ENCODE results near the gene ABHD3.
"Not testable (repeated sequence)": the region's sequence is repeated elsewhere in the genome, so short reads cannot be mapped to it uniquely, and the experiment has no call there.

ABHD3 gene

DNA sequence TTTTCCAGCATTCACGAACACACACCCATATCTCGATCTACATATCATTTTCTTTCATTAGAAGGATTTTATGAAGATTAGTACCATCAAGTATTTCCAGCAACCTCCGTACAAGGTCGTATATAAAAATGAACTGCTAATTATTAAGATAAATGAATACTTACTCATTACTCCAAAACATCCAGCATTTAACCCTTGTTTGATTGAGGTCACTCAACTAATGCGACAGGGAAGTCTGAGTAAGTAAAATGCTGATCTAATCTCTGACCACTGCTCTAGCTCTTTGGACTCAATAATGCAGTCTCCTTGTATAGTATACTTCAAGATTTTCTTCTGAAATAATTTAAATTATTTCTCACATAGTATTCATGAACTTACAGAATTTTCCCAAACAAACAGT, 2.0 kb downstream of the ABHD3 start:
- DNase-seq: no peak

DNA sequence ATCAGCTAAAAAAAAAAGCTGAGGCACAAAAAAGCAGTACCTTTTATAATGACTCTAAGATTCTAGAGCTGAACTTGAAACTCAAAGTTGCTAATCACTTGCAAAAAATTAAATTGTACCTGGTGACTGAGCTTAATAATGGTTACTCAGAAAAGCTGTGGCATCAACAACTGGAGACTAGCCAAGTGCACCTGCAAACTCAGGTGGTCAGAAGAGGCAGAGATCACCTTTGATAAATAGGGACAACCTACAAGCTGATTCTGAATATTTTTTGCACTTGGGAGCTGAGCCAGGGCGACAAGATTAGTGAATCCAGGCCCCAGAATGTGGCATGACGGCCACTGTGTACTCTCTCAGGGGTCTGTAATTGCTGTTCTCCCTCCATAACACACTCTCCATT, 3.0 kb downstream of the ABHD3 start:
- DNase-seq: peak; percentile 21

DNA sequence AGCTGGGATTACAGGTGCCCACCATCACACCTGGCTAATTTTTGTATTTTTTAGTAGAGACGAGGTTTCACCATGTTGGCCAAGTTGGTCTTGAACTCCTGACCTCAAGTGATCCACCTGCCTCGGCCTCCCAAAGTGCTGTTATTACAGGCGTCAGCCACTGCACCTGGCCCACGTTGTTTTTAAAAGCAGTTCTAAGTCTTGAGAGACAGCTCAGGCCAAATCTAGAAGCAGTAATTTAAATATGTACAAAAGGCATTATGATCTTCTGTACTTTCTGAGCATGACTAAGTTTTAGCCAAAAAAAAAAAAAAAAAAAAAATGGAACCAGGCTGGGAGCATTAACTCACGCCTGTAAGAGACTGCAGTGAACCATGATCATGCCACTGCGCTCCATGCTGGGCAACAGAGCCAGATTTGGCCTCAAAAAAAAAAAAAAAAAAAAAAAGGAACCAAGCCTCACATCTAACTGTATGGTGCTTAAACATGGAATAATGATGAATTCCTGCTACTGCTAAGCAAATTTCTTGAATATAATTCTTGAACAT, 4.0 kb downstream of the ABHD3 start:
- no peak for DNase-seq

DNA sequence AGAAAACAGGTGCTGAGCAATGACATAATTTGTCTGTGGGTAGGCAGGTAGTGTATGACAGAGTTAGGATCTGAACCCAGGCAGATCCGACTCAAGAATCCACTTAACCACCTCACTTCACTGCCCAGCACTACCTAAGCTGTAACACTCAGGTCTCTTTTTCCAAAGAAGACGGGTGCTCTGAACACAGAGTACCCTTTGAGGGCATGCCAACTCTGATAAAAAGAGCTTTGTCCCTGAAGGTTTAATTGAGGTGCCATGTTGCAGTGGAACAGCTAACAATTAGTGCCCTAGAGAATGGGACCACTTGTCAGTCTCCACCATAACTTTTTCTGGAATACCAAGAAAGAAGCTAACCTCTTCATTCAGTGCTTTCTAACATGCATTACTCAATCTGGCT, 11.3 kb downstream of the ABHD3 start:
- no peak for DNase-seq

DNA sequence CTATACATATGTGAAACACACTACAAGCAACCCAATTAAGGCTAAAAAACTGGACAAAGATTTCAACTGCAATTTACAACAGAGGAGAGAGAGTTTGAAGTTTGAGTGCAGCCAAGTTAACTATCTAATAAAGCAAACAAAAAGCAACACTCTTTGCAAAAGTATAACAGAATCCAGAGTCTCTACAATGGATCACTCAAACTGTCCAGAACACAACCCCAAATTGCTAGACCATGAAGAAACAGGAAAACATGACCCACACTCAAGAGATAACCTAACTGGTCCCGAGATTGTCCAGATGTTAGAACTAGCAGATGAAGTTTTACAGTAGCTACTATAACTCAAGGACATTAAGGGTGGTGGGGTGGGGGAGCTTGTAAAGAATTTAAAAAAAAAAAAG, 14.8 kb downstream of the ABHD3 start:
- no peak for DNase-seq

GRCh38 chr18:21686282-21687105, 18.1 kb downstream of the ABHD3 start:
- DNase-seq: peak; percentile 15

- DNase-seq: peak; percentile 60
These were observed 19.0 kb downstream of the ABHD3 start for GRCh38 chr18:21685556-21685981.

- DNase-seq: no peak
These were observed 19.8 kb downstream of the ABHD3 start for GRCh38 chr18:21684731-21685130.

GRCh38 chr18:21682371-21683051, 22.1 kb downstream of the ABHD3 start:
- DNase-seq: no peak

DNA sequence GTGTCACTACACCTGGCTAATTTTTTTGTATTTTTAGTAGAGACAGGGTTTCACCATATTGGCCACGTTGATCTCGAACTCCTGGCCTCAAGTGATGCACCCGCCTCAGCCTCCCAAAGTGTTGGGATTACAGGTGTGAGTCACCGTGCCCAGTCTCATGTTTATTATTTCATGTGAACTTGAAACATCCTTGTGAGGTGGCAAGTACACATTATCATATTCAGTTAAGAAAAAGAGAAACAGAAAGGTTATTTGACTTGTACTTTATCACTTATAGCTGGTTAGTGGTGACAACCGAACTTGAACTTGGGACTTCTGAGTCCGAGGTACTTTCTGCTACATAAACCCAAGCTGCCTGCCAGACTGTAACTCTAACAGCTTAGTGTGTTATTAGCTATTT, 24.4 kb downstream of the ABHD3 start:
- DNase-seq: no peak

- DNase-seq: no peak
These were observed 25.7 kb downstream of the ABHD3 start for GRCh38 chr18:21678859-21679258.

GRCh38 chr18:21675354-21675753, 29.2 kb downstream of the ABHD3 start:
- not testable (repeated sequence) for DNase-seq

GRCh38 chr18:21672521-21673267, 31.9 kb downstream of the ABHD3 start:
- DNase-seq: no peak

DNA sequence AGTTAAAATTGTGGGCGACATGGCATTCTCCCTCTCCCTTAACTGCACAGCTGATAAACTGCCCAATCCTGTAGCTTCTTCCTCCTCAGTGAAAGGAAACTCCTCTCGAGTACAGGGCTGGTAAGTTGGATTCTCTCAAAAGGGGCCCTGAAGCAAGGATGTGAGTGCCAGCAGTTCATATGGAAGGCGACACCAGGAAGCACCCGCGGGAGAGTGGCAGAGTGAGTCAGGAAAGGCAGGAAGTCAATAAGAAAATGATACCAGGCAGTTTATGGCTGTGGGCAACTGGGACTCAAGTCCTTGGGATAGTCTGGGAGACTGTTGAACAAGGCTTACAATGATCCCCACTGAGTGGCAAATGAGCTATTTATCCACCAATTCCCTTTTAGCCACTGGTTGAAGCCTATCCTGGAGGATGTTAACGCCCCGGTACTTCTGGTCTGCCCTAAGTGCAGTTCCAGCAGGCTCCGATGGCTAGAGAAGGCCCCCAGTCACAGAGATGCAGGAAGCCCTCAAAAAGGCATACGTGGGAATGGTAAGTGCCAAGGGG, 34.8 kb downstream of the ABHD3 start:
- DNase-seq: no peak

DNA sequence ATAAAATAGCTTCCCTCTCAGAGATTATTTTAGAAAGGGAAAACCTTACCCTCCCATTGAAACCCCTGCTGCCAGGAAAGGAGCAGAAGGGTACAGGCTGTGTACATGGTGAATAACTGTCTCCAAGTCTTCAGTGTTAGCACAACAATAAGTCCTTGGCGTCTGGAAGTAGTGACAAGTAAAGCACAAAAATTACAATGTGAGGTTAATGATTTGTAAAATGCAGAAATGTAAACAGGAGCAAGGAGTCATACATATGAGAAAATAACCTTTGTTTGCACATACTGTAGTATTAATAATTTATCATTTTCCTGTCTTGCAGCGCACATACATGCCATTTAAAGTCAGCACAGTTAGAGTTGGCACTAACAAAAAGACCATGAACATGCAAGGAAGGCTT, 40.5 kb downstream of the ABHD3 start:
- no peak for DNase-seq

DNA sequence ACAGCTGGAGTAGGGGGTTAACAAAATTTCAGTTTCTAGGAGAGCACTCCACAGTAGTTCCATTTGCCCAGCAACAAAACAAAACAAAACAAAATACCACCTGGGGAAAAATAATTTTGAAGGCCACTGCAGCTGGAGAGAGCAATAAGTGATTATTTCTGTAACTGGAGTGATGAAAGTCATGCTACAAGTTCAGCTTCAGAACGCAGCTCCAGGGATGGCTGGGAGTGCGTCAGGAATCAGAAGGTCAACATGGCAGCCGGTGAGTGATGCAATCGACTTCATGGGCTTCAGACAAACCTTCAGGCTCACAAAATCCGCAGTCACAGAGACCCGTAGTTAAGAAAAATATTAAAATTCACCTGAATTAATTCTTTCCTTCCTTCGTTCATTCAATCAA, 41.0 kb downstream of the ABHD3 start:
- no peak for DNase-seq

- DNase-seq: no peak
These were observed 42.0 kb downstream of the ABHD3 start for GRCh38 chr18:21662581-21662980.

GRCh38 chr18:21660078-21660477, 44.5 kb downstream of the ABHD3 start:
- no peak for DNase-seq

DNA sequence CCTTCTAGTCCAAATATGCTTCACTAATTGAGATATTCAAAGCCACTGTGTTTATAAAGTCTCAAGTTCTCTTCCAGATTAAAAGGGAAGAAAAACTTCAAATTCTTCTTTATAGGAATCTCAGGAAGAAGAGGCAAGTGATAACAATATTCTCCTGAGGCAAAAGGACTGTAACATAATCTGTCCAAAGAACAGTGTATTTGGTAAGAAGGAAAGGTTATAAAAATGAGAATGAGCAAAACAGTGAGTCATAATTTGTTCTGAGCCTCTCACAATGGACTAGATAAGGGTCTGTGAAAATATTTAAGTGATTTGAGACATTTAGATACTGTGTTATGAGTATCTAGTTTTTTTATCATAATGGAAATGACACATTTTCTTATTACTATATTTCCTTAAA, 48.2 kb downstream of the ABHD3 start:
- no peak for DNase-seq

DNA sequence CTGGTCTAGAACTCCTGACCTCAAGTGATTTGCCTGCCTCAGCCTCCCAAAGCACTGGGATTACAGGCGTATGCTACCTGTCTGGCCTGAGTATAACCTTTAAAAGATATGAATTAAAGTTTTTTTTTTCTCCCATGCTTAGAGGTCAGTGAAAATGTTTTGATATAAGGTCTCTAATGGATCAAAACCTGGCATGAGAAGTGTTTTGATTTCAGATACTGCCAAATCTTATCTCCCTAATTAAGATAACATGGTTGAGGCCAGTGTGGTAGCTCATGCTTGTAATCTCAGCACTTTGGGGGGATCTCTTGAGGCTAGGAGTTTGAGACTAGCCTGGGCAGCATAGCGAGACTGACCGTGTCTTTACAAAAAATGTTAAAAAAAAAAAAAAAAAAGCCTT, 51.2 kb downstream of the ABHD3 start:
- DNase-seq: no peak

- no peak for DNase-seq
These were observed 52.5 kb downstream of the ABHD3 start for GRCh38 chr18:21652073-21652472.

DNA sequence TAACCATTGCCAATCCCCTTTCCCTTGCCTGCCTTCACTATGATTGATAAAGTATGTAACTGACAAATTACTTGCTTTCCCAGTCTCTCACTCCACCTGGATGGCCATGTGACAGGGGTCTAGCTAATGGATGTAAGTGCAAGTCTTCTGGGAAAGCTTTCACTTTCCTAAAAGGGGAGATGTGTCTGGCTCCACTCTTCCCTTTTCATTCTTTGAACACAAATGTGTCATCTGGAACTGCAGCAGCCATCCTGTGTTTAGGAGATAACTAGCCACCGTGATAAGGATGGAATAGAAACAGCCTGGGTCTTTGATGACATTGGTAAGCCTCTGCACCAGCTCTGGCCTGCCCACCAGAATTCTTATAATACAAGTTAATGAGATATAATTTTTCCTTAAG, 54.3 kb downstream of the ABHD3 start:
- DNase-seq: no peak

GRCh38 chr18:21640375-21640774, 64.2 kb downstream of the ABHD3 start:
- not testable (repeated sequence) for DNase-seq

Data from DMS79 treated with DMSO at 0.1 percent for 48 hours (cell line).